ENCODE data around the gene PRKCH. TPM values are rescaled to one million over a fixed set of nuclear protein-coding genes. Genes with fewer than 3 reads are reported as not detected.

Gene PRKCH
- total RNA-seq, 3 donors from 2014 or later: 12.3 to 15.4 (median 14.8) TPM

DNA sequence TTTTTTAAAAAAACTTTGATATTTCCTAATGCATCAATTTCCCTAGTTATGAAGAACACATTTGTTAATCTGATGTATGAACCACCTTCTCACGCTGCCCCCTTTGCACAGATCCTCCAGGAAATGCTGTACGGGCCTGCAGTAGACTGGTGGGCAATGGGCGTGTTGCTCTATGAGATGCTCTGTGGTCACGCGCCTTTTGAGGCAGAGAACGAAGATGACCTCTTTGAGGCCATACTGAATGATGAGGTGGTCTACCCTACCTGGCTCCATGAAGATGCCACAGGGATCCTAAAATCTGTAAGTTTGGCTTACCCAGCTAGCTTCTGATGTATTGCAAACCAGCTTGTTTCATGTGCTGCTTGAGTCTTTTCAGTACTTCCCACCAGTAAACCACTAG lies 208.9 kb downstream of the PRKCH start:
- no peak overlapping the region for H3K4me3 ChIP-seq
- TF ChIP-seq, protein P1, sequence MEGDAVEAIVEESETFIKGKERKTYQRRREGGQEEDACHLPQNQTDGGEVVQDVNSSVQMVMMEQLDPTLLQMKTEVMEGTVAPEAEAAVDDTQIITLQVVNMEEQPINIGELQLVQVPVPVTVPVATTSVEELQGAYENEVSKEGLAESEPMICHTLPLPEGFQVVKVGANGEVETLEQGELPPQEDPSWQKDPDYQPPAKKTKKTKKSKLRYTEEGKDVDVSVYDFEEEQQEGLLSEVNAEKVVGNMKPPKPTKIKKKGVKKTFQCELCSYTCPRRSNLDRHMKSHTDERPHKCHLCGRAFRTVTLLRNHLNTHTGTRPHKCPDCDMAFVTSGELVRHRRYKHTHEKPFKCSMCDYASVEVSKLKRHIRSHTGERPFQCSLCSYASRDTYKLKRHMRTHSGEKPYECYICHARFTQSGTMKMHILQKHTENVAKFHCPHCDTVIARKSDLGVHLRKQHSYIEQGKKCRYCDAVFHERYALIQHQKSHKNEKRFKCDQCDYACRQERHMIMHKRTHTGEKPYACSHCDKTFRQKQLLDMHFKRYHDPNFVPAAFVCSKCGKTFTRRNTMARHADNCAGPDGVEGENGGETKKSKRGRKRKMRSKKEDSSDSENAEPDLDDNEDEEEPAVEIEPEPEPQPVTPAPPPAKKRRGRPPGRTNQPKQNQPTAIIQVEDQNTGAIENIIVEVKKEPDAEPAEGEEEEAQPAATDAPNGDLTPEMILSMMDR (IDR thresholded peaks at IDR 0.05): no peak
- DNase-seq: no peak
- H3K9me3 ChIP-seq: no peaks in the 10 kb centered on the region
- intact Hi-C loops (cut with DNase I, micrococcal nuclease): no loop called here
- H3K4me1 ChIP-seq (ENCODE audit: low read depth): peaks cover 54% of the 10 kb centered on the region
- ATAC-seq: no peak
- H3K36me3 ChIP-seq (ENCODE audit: low read depth): no peaks in the 10 kb centered on the region

DNA sequence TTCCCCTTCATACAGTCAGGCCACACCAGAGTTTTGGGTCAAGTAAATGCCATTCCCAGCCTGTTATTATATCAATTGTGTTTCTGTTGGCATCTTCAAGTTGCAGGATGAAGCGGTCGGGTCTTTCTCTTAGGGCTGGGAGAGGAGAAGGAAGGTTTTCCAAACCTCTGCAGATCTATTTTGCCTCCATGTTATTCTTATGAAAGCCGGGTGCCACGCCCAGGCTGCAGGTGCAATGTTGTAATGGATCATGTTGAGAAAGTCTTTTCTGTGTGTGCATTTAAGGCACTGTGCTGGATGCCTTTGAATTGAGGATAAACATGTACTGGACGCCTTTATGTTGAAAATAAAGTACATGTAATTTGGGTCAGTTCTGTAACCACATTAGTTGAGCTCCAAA lies 209.5 kb downstream of the PRKCH start:
- DNase-seq: peak in 1 of 3 donors; percentile 69
- intact Hi-C loops (cut with DNase I, micrococcal nuclease): no loop called here
- TF ChIP-seq, protein P1 (IDR thresholded peaks at IDR 0.05): no peak
- no peaks in the 10 kb centered on the region for H3K9me3 ChIP-seq
- no peaks in the 10 kb centered on the region for H3K36me3 ChIP-seq (ENCODE audit: low read depth)
- no peak overlapping the region for H3K4me3 ChIP-seq
- ATAC-seq: no peak
- peaks cover 48% of the 10 kb centered on the region for H3K4me1 ChIP-seq (ENCODE audit: low read depth)

DNA sequence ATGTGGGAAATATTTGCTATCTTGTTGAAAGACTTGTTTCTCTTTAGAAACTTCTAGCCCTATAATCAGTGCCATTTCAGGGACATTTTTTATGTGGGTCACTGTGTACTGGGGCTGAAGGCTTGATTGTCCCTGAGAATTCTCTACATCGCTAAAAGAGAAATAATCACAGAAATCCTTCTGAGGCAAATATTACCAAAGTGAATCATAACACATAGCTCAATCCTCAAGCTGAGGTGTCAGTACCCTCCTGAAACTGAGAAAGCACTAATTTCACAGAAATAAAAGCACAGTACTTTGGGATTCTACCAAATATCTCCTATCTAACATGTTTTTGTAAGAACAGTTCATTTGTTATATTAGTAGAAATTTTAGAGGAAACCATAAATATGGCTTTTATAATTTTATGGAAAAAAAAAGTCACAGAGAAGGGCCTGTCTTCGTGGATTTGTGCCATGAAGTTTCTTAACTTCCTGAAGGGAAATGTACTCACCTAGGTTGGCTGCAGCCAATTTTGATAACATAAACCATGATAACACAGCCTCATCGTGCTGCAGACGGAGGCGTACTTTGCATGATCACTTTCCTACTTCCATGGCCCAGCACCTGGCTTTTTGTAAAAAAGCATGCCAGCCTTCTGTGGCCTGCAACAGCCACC lies 210.2 kb downstream of the PRKCH start:
- DNase-seq: peak in 1 of 3 donors; percentile 44
- ATAC-seq: peak; percentile 62
- no peak overlapping the region for H3K4me3 ChIP-seq
- intact Hi-C loops (cut with DNase I, micrococcal nuclease): no loop called here
- TF ChIP-seq, protein P1 (IDR thresholded peaks at IDR 0.05): no peak
- no peaks in the 10 kb centered on the region for H3K36me3 ChIP-seq (ENCODE audit: low read depth)
- no peaks in the 10 kb centered on the region for H3K9me3 ChIP-seq
- H3K4me1 ChIP-seq (ENCODE audit: low read depth): peaks cover 41% of the 10 kb centered on the region

DNA sequence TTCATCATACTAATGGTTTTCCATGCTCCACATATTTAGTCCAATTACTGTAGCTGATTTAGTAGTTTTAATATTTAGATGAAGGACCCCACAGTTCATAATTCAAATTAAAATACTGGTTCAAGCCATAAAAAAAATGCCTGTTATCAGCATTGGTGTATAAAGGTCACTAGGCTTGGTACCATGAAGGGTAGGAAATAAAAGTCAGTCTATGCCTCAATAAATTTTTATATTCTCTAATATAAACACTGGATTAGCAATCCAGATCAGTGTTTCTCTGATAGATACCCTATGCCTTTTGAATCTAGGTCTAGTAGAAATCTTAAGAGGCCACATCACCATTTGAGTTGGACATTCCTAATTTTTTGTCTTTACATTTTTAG lies 210.7 kb downstream of the PRKCH start:
- TF ChIP-seq, protein P1 (IDR thresholded peaks at IDR 0.05): no peak
- Histone ChIP-seq H3K4me1 (ENCODE audit: low read depth) (peaks cover 39% of the 10 kb centered on the region), H3K36me3 (ENCODE audit: low read depth) (no peaks in the 10 kb centered on the region), H3K9me3 (no peaks in the 10 kb centered on the region), H3K4me3 (no peak overlapping the region)
- DNase-seq: no peak
- peak; percentile 56 for ATAC-seq
- intact Hi-C loops (cut with DNase I, micrococcal nuclease): no loop called here

DNA sequence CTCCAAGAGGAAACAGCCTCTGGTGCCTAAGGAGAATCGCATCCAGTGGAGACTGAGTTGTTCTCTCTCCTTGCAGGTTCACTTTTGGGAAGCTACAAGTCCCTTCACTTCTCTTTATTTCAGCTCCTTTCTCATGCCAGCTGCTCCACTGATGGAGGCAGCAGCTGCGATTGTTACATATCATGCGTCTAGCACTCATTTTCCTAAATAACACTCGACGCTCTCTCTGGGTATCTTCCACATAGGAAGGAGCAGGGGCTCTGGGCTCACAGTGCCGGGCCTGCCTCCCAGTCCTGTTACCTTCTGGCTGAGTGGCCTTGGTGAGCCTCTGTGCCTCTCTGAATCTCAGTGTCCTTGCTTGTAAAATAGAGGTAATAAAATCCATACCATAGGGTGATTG lies 211.4 kb downstream of the PRKCH start:
- ATAC-seq: no peak
- TF ChIP-seq, protein P1 (IDR thresholded peaks at IDR 0.05): no peak

More for the DNA sequence above, 211.4 kb downstream of the PRKCH start:
- DNase-seq: no peak
- H3K9me3 ChIP-seq: no peaks in the 10 kb centered on the region
- intact Hi-C loops (cut with DNase I, micrococcal nuclease): no loop called here
- H3K4me3 ChIP-seq: no peak overlapping the region
- H3K4me1 ChIP-seq (ENCODE audit: low read depth): peaks cover 41% of the 10 kb centered on the region
- no peaks in the 10 kb centered on the region for H3K36me3 ChIP-seq (ENCODE audit: low read depth)
